Epithelial cell of esophagus (primary cell): Measurements from ENCODE around the gene WHAMM.

ENCODE experiments used
- DNase-seq: peaks from one replicate; pipeline ENCODE4 v3.0.0; 2010; ENCODE audit warnings: low read depth
- H3K4me3 ChIP-seq: 2 replicates; pipeline ENCODE4 v1.5.1; 2011; ENCODE audit warnings: mild to moderate bottlenecking, low read length, control low read depth
- TF ChIP-seq, protein P1 (sequence below): IDR thresholded peaks from 2 replicates; pipeline ENCODE4 v1.5.1; 2011; ENCODE audit warnings: low read depth, mild to moderate bottlenecking, low read length, control low read depth, inconsistent platforms; ENCODE audit not compliant: insufficient read depth; ENCODE audit errors: missing control alignments

The WHAMM gene

DNA sequence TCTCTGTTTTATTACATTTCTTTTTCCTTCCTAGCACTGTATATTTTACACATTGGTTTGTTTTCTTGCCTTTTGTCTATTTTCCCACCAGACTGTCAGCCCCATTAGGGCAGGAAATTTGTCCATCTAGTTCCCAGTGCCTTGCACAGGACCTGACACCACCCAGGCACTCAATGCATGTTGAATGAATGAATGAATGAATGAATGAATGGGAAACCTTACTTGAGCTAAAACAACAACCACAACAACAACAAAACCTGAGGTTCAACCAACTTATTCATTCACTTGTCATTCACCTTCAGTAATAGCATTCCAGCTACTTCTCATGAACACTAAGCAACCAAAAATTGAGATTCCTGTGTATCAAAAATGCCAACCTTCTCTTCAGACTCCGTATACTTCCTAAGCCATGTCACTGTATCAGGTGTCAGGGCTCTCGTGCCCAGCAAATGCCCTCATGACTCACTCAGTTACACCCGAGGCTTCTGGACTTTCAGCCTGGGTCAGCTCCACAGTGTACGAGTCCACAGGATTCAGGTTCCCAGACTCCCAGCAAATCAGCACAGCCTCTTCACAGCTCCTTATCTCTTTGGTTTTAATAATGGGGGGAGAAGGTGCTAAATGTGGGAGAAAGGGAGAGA is 40.9 kb upstream of the WHAMM start:
- no peak overlapping the region for H3K4me3 ChIP-seq
- TF ChIP-seq, protein P1, sequence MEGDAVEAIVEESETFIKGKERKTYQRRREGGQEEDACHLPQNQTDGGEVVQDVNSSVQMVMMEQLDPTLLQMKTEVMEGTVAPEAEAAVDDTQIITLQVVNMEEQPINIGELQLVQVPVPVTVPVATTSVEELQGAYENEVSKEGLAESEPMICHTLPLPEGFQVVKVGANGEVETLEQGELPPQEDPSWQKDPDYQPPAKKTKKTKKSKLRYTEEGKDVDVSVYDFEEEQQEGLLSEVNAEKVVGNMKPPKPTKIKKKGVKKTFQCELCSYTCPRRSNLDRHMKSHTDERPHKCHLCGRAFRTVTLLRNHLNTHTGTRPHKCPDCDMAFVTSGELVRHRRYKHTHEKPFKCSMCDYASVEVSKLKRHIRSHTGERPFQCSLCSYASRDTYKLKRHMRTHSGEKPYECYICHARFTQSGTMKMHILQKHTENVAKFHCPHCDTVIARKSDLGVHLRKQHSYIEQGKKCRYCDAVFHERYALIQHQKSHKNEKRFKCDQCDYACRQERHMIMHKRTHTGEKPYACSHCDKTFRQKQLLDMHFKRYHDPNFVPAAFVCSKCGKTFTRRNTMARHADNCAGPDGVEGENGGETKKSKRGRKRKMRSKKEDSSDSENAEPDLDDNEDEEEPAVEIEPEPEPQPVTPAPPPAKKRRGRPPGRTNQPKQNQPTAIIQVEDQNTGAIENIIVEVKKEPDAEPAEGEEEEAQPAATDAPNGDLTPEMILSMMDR: no peak
- no peak for DNase-seq

DNA sequence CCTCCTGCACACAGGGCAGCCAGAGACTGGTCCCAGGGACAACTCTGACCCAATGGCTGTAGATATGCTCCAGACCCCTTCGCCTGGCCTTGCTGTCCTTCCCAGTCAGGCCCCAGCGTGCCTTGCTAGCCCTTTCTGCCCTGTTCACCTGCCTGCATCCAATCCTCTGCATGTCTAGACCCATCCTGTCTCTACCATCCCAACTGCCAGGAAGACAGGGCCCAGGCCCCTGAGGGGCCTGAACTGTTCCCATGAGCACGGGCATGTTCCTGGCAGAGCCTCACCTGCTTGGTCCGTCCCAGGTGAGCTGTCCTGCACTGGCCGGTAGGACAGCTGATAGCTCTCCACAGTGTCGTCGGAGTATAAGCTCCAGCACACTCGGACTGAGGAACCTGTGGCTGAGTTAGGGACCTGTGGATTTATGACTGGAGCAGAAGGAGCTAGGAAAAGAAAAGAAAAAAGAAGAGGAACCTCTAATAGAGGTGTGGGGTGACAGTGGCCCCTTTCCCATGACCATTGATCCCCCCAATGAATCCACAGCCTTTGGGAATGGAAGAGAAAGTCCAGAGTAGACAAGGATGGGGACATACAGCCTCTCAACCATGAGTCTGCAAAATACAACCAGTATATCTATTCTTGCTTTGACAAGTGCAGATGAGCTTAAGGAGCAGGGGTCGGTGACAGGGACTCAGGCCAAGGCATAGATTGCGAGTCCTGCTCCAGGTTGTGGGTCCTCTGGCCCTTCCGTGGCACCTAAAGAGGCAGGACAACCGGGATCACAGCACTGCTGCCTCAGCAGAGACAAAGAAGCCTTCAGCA is 37.4 kb upstream of the WHAMM start:
- H3K4me3 ChIP-seq: no peak overlapping the region
- peak; percentile 48 for DNase-seq
- TF ChIP-seq, protein P1: no peak

GRCh38 chr15:82774496-82774895 is 34.9 kb upstream of the WHAMM start:
- DNase-seq: no peak
- TF ChIP-seq, protein P1: no peak
- no peak overlapping the region for H3K4me3 ChIP-seq

GRCh38 chr15:82778755-82779154 is 30.7 kb upstream of the WHAMM start:
- TF ChIP-seq, protein P1: no peak
- no peak for DNase-seq
- no peak overlapping the region for H3K4me3 ChIP-seq

- DNase-seq: no peak
- TF ChIP-seq, protein P1: no peak
- H3K4me3 ChIP-seq: no peak overlapping the region
Measured at GRCh38 chr15:82781349-82781748, 28.1 kb upstream of the WHAMM start.

DNA sequence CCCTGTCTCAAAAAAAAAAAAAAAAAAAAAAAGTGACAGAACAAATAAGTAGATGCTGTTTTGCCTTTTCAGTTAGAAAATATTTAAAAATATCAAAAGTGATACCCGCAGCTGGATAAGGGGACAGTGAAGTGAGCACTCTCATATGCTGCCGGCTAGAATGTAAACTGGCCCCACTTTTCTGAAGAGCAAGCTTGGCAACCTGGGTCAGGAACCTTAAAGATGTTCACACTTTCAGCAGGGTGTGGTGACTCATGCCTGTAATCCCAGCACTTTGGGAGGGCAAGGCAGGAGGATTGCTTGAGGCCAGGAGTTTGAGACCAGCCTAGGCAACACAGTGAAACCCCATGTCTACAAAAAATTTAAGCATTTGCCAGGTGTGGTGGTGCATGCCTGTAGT is 20.9 kb upstream of the WHAMM start:
- TF ChIP-seq, protein P1: no peak
- no peak overlapping the region for H3K4me3 ChIP-seq
- no peak for DNase-seq
